Mammary epithelial cell (primary cell): Measurements from ENCODE around the gene SDC3.

Experiments
- EZH2 ChIP-seq: IDR thresholded peaks from 2 replicates; pipeline ENCODE4 v1.6.1; 2012; ENCODE audit warnings: low read length, inconsistent platforms, borderline replicate concordance
- TF ChIP-seq, protein P1 (sequence below), 2 donors: IDR thresholded peaks in 1 of 2; conservative IDR thresholded peaks in 1 of 2; 2 replicates each; pipeline ENCODE4 v1.5.1; 2011 to 2012; ENCODE audit warnings: inconsistent platforms in 2 of 2, low read length in 2 of 2, mild to moderate bottlenecking in 2 of 2, control low read depth in 1 of 2, low read depth in 1 of 2; ENCODE audit not compliant: insufficient read depth in 1 of 2; ENCODE audit errors: extremely low read depth in 1 of 2

DNA sequence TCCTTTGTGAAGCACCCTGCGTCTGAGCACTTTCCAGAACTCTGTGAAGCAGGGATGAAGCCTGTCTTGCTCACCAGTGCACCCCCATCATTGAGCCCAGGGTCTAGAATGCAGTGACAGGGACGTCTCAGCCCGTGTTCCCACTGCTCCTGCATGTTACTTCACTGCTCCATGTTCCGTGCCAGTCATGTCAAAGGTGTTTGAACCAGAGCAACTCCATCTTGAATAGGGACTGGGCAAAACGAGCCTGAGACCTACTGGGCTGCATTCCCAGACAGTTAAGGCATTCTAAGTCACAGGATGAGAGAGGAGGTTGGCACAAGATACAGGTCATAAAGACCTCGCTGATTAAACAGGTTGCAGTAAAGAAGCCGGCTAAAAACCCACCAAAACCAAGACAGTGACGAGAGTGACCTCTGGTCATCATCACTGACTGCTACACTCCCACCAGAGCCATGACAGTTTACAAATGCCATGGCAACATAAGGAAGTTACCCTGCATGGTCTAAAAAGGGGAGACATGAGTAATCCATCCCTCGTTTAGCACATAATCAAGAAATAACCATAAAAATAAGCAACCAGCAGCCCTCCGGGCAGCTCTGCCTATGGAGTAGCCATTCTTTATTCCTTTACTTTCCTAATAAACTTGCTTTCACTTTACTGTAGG, 63.2 kb downstream of the SDC3 start:
- TF ChIP-seq, protein P1, sequence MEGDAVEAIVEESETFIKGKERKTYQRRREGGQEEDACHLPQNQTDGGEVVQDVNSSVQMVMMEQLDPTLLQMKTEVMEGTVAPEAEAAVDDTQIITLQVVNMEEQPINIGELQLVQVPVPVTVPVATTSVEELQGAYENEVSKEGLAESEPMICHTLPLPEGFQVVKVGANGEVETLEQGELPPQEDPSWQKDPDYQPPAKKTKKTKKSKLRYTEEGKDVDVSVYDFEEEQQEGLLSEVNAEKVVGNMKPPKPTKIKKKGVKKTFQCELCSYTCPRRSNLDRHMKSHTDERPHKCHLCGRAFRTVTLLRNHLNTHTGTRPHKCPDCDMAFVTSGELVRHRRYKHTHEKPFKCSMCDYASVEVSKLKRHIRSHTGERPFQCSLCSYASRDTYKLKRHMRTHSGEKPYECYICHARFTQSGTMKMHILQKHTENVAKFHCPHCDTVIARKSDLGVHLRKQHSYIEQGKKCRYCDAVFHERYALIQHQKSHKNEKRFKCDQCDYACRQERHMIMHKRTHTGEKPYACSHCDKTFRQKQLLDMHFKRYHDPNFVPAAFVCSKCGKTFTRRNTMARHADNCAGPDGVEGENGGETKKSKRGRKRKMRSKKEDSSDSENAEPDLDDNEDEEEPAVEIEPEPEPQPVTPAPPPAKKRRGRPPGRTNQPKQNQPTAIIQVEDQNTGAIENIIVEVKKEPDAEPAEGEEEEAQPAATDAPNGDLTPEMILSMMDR (conservative IDR thresholded peaks at IDR 0.05 in 1 of 2, IDR thresholded peaks at IDR 0.05 in 1 of 2; ENCODE audit: extremely low read depth in 1 of 2, insufficient read depth in 1 of 2, low read depth in 1 of 2, low read length in 2 of 2): no peak
- no peak for TF ChIP-seq EZH2
